Measurements from ENCODE around the gene PISD.
A peak's percentile ranks its signal among the peaks of the same experiment; 100 is the strongest.

PISD gene

DNA sequence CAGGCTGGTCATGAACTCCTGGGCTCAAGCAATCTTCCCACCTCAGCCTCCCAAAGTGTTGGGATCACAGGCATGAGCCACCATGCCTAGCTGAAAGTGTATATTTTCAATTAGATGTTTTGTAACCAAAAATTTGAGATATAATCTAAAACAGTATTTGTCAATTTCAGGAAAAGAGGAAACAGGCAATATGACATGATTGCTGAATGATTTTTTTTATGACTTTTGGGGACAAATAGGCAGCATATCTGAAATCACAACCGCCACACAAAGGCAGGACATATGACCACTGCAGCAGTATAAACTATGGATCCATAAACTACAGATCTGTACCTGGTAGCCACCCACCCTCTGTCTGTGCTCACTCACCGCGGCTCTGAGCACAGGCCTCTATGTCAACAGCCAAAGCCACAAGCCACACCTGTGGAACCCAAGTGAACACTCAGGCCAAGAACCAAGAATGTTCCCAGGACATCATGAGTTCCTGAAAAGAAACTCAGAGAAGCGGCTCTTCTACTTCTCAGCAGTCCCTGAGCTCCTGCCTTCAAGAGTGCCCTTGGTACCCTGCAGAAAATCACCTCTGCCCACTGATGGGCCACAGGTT, 22.5 kb downstream of the PISD start:
- Histone ChIP-seq H3K4me3 (replicated peaks; ENCODE audit: low read depth, low read length) (no peak overlapping the region), H3K36me3 (ENCODE audit: control insufficient read depth, insufficient read depth, low read length) (no peaks in the 10 kb centered on the region; the same call in none of the 2 replicates), H3K27me3 (replicated peaks; ENCODE audit: control insufficient read depth, insufficient read depth, low read length) (no peaks in the 10 kb centered on the region)
- TF ChIP-seq CTCF (IDR thresholded peaks at IDR 0.05; ENCODE audit: insufficient read depth, low read length, poor library complexity, severe bottlenecking) = no peak
- no peak for DNase-seq (ENCODE audit: extremely low read depth, insufficient read length)

DNA sequence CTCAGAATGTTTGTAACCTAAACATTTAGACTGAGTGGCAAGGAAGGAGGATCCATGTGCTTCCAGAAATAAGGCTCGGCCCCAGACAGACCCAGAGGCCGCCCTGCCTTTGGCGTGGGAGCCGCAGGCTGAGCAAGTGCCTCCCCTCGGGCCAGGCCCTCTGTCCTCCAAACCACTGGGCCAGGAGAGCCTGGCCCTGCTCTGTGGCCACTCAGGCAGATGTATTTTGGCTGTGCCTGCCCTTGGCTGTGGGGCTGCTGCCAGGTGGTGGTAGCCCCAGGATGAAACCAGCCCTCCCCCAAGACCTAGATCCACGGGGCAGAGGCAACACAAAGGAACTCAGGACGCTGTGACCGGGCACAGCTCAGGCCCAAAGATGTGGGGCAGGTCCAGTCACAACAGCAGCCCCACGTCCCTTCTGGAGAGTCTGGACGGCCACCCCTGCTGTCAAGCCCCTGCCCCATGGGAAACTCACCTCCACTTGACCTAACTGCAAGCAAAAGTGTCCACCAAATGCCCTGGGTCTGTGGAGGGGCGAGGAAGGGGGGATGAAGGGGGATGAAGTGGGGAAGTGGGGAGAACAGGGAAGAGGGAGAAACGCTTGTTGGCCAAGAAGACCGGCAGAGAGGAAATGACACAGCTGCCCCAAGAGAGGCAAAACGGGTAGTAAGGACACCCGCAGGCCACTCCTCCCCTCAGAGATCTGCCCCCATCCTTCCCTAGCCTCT, 24.0 kb downstream of the PISD start:
- no peak for TF ChIP-seq CTCF (IDR thresholded peaks at IDR 0.05; ENCODE audit: insufficient read depth, low read length, poor library complexity, severe bottlenecking)
- peak; percentile 62 for DNase-seq (ENCODE audit: extremely low read depth, insufficient read length)
- H3K36me3 ChIP-seq (ENCODE audit: control insufficient read depth, insufficient read depth, low read length) = peaks cover 2% of the 10 kb centered on the region
- H3K27me3 ChIP-seq (replicated peaks; ENCODE audit: control insufficient read depth, insufficient read depth, low read length) = no peaks in the 10 kb centered on the region
- peak overlapping the region; percentile 78 for H3K4me3 ChIP-seq (replicated peaks; ENCODE audit: low read depth, low read length)

DNA sequence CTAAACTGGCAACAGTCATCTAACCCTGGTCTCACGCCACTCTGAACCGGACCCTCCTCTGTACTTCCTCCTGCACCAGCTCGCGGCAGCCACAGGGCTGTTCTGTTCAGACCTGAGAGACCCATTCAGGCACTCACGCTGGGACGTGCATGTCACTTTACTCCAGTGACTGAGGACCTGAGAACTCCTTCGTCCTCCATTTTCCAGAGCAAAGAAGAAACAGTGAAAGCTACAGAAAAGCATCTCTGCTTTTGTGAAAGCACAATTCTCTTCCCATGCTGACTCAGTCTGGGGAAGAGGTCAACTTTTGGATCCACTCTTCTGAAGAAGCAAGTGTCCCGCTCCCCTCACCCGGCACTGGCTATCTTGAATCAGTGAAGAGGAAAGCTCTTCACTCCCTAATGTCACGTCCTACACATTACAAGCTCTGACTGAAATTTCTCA, 24.5 kb downstream of the PISD start:
- H3K36me3 ChIP-seq (ENCODE audit: control insufficient read depth, insufficient read depth, low read length) = peaks cover 4% of the 10 kb centered on the region; the same call in 1 of the 2 replicates
- DNase-seq (ENCODE audit: extremely low read depth, insufficient read length) = peak; percentile 69
- no peaks in the 10 kb centered on the region for H3K27me3 ChIP-seq (replicated peaks; ENCODE audit: control insufficient read depth, insufficient read depth, low read length)
- peak; percentile 30 for TF ChIP-seq CTCF (IDR thresholded peaks at IDR 0.05; ENCODE audit: insufficient read depth, low read length, poor library complexity, severe bottlenecking)
- peak overlapping the region; percentile 78 for H3K4me3 ChIP-seq (replicated peaks; ENCODE audit: low read depth, low read length)

DNA sequence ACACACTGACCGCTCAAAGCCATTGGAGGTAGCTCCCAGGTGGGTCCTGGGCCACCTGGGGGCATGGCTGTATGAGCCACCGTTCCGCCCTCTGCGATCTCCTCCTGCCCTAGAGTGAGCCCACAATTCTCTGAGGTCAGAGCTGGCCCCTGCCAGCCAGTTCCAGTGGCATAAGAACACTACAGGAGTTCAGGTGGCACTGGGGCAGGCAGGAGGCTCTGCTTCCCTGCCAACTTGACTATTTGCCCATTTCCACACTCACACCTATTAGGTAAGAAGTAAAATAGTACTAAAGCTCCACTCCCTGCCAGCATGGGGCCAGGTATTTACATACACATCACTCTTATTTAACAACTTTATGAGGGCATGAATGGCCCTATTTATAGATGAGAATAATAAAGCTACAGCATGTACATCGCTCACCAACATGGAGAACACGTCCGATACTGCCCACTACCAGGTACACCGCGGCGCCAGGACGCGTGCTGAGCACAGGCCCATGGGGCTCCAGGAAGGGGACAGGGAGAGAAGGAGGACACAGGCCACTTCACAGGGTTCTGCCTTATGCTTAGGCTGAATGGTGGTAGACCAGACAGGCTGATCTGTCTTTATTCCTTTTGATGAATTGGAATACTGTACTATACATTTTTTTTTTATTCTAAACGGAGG, 26.2 kb downstream of the PISD start:
- TF ChIP-seq CTCF (IDR thresholded peaks at IDR 0.05; ENCODE audit: insufficient read depth, low read length, poor library complexity, severe bottlenecking) = no peak

DNA sequence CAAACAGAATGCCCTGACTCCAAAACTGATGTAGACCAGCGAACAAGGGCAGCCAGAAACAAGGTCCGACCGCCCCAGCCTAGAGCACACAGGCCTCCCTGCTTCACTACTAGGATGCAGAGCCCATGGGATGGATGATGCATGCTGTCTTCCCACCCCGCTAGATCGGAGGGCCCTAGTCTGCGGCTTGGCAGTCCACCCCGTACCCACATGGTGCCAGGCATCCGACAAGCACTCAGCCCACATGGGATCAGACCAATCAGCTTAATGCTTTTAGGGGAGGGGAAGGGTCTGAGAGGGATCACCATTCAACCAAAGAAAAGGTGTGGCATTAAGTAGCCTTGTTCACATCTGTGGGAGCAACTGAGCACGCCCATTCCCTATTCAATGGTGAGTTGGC, 30.6 kb downstream of the PISD start:
- peak overlapping the region; percentile 63 for H3K4me3 ChIP-seq (replicated peaks; ENCODE audit: low read depth, low read length)
- H3K36me3 ChIP-seq (ENCODE audit: control insufficient read depth, insufficient read depth, low read length) = peaks cover 11% of the 10 kb centered on the region
- H3K27me3 ChIP-seq (replicated peaks; ENCODE audit: control insufficient read depth, insufficient read depth, low read length) = no peaks in the 10 kb centered on the region
- TF ChIP-seq CTCF (IDR thresholded peaks at IDR 0.05; ENCODE audit: insufficient read depth, low read length, poor library complexity, severe bottlenecking) = no peak
- no peak for DNase-seq (ENCODE audit: extremely low read depth, insufficient read length)

More for the DNA sequence above, 26.2 kb downstream of the PISD start:
- Histone ChIP-seq H3K36me3 (ENCODE audit: control insufficient read depth, insufficient read depth, low read length) (peaks cover 8% of the 10 kb centered on the region), H3K4me3 (replicated peaks; ENCODE audit: low read depth, low read length) (no peak overlapping the region; the same call in 1 of the 2 replicates), H3K27me3 (replicated peaks; ENCODE audit: control insufficient read depth, insufficient read depth, low read length) (no peaks in the 10 kb centered on the region)
- no peak for DNase-seq (ENCODE audit: extremely low read depth, insufficient read length)
